NCI-H82 treated with DMSO at 0.1 percent for 48 hours (cell line): Measurements from ENCODE around the gene SPSB2.

Experiments used
- DNase-seq: peaks from one replicate; lab custom pipeline; 2025; ENCODE audit not compliant: unreplicated experiment; lab: John Stamatoyannopoulos, UW

SPSB2 gene

DNA sequence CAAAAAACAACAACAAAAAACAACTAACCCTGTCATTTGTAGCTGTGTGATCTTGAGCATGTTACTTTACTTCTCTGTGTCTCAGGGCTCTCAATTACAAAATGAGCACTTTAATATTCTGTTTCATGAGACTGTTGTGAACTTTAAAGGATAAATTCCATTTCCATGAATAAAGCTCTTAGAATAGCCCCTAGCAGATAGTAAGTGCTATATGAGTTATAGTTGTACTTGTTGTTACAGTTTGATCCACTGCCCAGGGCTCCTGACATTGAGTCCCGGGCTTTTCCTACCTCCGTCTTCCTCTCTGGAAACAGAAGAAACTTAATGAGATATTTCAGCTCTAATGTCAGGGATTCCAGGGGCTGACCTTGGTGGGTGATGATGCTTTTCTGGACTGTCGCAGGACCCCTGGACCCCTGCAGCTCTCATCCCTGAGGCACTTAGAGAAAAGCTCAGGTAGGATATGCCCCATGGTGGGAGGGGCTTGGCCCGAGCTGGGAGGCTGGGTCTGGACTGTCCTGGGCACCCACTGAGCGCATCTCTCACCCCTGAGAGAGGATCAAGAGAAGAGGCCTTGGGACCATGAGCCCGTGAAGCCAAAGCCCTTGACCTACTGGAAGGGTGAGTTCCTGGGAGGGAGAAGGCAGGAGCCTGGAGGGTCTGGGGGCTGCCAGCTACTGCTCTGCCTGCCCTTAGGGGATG lies 39.8 kb downstream of the SPSB2 start:
- no peak for DNase-seq

DNA sequence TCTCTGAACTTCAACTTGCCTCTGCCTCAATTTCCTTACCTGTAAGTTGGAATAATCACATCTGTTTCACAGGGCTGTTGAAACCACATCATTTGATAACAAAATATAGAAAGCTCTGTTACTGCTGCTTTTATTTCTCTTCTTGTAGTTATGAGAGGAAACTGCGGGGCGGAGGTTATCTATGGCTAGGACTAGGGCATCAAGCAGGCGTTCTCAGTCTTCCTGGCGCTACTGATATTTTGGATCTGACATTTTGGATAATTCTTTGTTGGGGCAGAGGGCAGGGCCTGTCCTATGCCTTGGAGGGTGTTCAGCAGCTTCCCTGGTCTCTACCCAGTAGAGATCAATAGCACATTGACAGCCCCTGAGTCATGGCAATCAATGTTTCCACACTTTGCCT lies 41.0 kb downstream of the SPSB2 start:
- DNase-seq: no peak

DNA sequence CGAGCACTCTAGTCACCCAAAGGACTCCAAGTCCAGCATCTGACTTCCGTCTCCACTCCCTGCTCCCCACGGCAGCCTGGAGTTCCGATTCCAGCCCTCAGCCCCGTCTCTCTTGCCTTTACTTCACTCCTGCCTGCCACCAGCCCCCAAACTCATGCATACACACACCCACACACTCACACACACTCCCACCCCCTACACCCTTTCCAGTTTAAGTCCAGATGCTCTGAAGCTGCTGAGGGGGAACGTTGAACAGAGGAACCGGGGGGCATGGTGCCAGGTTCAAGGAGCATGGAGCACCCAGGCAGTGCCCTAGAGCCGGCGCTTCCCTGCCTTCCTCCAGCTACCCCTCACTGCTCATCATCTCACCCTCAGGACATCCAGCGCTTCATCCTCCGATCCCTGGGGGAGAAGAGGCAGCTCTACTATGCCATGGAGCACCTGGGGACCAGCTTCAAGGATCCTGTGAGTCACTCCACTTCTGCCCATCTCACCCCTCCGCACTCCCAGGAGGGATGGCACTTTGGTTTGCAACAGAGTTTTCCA lies 41.6 kb downstream of the SPSB2 start:
- no peak for DNase-seq

DNA sequence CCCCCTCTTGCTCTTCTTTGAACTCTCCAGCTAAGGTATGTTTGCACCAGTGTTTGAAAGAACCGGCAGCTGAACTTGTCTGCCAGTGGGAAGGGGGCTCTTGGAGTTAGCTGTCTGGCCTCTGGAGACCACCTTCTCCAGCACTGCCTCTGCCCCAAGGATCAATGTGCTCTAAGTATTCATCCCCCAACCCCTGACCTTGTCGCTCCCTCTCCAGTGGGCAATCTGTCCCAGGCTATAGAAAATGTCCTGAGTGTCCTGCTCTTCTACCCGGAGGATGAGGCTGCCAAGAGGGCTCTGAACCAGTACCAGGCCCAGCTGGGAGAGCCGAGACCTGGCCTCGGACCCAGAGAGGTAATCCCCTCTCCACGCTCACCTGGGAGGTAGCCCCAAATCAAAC lies 42.1 kb downstream of the SPSB2 start:
- no peak for DNase-seq

DNA sequence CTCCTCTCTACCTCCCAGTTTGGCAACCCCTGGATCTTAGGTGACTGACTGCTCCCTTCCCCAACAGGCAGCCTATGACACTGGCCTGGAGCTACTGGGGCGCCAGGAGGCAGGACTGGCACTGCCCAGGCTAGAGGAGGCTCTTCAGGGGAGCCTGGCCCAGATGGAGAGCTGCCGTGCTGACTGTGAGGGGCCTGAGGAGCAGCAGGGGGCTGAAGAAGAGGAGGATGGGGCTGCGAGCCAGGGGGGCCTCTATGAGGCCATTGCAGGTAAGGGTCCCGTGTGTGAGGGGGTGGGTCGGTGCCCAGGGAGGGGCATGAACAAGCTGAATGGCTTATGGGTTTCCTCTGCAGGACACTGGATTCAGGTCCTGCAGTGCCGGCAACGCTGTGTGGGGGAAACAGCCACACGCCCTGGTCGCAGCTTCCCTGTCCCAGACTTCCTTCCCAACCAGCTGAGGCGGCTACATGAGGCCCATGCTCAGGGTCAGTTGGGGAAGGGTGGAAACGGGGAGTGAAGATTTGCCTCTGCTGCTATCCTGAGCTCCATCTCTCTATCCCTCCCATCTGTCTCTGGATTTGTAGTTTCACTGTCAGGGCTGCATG lies 42.7 kb downstream of the SPSB2 start:
- DNase-seq: no peak

DNA sequence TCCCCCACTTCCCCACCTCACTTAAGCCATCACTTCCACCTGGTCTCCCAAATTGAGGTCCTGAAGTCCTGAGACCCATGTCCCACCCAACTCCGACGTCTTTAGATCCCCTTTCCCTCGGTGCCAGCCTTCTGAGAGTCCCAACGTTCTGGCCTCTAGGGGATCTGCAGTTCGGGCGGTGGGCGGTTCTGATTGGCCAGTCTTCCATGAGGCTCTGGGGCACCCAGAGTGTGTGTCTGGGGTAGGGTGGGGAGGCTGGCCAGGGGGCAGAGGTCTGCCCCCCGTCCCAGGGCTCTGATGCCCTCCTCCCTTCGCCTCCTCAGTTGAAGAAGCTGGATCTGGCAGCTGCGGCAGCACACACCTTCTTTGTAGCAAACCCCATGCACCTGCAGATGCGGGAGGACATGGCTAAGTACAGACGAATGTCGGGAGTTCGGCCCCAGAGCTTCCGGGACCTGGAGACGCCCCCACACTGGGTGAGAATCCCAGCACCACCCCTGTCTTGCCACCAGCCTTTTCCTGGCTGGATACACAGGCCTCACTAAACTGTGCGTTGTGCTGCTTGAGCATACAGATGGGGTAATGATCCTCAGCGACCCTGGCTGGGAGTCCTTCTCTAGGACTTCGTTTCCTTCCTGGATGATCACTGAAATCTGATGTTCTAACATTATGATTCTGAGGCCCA lies 43.4 kb downstream of the SPSB2 start:
- DNase-seq: peak; percentile 23

DNA sequence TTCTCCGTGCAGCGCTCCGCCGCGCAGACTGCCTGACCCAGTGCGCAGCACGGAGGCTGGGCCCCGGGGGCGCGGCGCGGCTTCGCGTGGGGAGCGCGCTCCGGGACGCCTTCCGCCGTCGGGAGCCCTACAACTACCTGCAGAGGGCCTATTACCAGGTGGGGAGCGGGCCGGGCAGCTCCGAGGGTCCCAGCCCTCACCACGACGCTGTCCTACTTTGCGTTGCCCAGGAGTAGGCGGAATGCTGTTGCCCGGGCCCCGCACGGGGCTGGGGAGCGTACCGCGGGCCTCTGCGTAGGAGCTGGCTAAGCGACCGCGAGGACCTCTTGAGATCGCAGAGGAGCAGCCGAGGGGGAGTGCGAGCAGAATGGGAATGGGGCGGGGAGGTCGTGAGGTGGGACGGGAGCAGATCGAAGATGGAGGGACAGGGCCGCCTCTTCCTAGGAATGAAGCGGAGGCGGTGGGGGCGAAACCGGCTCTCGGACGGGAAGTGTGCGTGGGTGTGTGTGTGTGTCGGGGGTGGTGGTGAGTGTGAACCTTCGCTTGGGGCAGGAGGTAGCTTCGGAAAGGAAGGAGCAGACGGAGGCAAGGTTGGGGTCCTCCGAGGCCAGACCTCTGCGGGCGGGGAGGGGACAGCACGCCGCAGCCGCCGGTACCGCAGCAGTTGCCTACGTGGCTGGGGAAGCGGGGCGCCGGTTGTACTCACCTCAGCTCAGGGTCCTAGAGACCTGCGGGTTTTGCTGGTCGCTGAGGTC lies 44.1 kb downstream of the SPSB2 start:
- DNase-seq: no peak

DNA sequence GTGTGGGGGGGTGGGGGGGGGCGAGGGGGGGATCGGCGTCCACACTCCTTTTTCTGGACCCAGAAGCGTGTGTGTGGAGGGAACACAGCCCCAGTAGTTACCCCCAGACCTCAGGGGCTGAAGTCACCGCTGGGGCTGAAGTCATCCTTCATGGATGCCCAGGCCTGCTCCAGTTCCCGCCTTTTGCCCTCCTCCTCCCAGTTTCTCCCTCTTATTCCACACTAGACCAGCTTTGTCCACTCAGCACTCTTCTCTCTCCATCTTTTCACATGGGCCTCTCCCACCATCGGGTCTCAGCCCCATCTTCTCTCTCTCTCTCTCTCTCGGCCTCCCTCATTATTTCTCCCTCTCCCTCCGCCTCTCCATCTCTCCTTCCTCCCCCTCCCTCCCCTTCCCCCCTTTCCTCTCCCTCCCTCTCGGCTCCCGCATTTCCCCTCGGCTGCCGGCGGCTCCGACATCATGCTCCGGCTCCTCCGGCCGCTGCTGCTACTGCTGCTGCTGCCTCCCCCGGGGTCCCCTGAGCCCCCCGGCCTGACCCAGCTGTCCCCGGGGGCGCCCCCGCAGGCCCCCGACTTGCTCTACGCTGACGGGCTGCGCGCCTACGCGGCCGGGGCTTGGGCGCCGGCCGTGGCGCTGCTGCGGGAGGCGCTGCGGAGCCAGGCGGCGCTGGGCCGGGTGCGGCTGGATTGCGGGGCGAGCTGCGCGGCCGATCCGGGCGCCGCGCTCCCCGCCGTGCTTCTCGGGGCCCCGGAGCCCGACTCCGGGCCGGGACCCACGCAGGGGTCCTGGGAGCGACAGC lies 44.9 kb downstream of the SPSB2 start, which contains the start of gene P3H3:
TSS of gene P3H3 (plus strand) at position 426 of the 799 bp plus-strand sequence. CDS start at position 460, 34 bp downstream.
- DNase-seq: peak; percentile 47

DNA sequence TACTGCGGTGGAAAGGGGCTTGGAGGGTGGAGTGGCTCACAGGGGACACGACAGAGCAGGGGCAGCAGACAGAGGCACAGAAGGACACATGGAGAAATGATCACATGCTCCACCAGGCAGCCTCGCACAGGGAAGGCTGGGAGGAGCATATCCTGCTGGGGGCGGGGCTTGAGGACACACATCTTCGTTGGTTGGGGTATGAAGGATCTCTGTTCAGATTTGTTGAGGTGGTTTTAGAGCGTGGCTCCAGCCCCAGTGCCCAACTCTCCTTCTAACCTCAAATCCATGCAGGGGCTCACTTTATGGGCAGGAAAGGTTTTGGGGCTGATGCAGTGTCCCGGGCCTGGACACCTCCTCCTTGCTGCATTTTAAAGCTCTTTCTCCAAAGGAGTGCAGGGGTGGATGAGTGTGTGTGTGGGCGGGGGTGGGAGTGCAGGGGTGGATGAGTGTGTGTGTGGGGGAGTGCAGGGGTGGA lies 45.6 kb downstream of the SPSB2 start:
- DNase-seq: peak; percentile 89

DNA sequence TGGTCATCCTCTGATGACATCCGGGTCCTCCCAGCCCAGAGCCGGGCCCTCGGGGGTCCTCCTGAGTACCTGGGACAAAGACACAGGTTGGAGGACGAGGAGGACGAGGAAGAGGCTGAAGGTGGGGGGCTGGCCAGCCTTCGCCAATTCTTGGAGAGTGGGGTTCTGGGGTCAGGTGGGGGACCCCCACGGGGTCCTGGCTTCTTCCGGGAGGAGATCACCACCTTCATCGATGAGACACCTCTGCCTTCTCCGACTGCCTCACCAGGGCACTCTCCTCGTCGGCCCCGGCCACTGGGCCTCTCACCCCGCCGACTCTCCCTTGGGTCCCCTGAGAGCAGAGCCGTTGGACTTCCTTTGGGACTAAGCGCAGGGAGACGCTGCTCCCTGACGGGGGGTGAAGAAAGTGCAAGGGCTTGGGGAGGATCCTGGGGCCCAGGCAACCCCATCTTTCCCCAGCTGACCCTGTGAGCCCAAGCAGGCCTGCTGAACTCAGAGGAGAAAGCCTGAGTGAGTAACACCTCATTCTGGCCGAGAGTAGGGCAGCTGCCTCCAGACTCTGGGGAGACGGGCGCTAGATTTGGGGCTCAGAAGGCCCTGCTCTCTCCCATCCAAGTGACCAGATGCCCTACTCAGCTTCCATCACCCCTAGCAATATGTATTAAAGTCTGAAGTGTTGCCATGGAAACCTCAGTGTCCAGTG lies 46.2 kb downstream of the SPSB2 start:
- DNase-seq: no peak

DNA sequence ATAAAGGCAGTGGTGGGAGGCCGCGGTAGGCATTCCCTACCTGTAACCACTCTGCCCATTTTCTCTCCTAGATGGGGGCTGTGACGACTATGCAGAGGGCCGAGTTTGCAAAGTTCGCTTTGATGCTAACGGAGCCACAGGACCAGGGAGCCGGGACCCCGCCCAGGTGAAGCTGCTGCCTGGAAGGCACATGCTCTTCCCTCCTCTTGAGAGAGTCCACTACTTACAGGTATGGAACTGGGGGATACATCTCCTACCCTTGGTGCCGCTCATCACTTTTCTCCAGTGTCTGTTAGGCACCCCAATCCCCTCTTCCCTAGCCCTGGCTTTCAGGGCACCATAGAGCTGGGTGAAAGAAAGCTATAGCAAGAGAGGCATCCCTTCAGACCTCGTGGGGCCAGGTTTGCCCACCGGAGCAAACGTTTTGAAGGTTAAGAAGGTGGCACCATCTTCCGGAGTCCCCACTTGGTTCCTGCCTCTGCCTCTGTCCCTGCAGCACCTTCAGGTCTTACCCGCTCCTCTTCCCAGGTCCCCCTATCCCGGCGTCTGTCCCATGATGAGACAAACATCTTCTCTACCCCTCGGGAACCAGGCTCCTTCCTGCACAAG lies 46.9 kb downstream of the SPSB2 start:
- no peak for DNase-seq

DNA sequence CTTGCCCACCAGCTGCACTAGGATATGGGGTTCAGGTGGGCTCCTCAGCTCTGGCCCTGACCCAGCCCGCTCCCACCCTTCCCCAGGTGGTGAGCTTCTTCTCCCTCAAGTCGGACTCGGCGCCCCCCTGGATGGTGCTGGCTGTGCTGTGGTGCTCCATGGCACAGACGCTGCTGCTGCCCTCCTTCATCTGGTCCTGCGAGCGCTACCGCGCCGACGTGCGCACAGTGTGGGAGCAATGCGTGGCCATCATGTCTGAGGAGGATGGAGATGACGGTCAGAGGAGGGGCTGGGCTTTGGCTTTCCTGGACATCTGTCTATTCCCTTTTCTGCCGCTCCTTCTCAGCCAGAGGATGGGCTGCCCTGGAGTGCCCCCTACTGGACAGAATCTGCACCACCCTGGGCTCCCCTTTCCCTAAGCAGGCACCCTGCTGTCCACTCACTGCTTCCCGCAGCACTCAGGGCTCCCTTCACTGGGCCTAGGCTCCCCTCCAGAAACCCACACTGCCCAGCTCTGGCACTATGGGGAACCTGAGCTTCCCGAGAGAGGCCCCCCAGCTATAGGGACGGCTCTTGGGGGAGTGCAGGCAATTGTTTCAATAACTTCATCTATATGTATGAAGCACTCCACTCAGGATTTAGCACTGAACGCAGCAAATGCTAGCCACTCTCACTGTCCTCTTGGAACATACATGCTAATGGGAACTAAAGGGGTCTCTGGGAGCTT lies 47.5 kb downstream of the SPSB2 start:
- DNase-seq: peak; percentile 94

DNA sequence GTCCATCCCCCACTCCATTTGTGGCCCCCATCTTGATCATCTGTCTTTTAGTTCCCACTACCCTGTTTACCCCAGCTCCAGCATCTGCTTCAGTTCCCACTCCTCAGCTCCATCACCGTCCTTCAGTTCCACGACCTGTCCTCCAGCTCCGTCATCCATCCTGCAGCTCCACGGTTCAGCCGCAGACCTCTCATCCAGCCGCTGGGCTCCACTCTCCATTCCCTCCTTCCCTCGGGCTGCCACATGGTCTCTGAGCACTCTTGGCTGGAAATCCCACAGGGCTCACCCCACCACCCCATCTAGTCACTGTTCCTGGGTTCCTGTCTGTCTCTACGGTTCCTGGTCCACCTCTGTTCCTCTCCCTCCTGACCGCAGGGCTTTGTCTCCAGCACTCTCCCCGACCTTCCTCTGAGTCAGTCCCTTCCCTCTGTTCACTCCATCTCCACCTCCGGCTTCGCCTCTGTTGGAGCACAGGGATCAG lies 48.2 kb downstream of the SPSB2 start:
- no peak for DNase-seq

DNA sequence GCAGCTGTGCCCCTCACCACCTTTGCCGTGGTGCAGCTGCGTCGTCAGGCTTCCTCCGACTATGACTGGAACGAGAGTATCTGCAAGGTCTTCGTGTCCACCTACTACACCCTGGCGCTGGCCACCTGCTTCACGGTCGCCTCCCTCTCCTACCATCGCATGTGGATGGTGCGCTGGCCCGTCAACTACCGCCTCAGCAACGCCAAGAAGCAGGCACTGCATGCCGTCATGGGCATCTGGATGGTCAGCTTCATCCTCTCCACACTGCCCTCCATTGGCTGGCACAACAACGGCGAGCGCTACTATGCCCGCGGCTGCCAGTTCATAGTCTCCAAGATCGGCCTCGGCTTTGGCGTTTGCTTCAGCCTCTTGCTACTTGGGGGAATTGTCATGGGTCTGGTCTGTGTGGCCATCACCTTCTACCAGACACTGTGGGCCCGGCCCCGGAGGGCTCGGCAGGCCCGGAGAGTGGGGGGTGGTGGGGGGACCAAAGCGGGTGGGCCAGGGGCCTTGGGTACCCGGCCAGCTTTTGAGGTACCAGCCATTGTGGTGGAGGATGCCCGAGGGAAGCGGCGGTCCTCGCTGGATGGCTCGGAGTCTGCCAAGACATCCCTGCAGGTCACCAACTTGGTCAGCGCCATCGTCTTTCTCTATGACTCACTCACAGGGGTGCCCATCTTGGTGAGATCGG lies 48.9 kb downstream of the SPSB2 start:
- DNase-seq: no peak

DNA sequence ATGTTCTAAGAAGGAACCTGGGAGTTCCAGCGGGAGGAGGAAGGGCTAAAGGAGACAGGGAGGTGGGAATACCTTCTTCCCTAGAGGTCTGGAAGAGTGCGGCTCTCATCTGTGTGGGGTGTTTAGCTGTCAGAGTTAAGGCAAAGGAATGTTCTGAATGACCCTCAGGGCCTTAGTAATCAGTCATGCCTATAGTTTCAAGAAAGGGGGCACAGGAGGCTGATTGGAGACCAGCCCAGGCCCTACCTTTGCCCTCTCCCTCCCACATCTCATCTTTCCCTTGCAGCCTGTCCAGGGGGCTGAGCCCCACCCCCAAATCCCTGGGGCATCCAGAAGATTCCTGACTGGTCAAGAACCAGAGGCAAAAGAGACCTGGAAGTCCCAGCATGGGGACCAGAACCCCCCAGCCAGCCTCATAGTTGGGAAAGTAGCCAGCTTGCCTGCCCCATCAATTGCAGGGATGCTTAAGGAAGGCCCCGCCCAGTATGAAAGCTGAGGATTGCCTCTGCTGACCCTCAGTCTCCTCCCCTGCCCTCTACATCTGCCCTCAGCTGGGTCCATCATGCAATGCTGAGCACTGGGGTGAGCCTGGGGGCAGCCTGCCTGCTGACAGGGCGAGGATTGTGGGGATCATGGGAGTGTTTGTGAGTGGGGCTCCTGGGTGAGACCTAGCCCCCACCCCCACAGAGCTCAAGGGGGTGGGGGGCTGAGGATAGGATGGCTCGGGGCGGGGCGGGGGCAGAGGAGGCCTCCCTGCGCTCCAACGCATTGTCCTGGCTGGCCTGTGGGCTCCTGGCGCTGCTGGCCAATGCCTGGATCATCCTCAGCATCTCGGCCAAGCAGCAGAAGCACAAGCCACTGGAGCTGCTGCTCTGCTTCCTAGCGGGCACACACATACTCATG lies 49.7 kb downstream of the SPSB2 start:
- DNase-seq: no peak

DNA sequence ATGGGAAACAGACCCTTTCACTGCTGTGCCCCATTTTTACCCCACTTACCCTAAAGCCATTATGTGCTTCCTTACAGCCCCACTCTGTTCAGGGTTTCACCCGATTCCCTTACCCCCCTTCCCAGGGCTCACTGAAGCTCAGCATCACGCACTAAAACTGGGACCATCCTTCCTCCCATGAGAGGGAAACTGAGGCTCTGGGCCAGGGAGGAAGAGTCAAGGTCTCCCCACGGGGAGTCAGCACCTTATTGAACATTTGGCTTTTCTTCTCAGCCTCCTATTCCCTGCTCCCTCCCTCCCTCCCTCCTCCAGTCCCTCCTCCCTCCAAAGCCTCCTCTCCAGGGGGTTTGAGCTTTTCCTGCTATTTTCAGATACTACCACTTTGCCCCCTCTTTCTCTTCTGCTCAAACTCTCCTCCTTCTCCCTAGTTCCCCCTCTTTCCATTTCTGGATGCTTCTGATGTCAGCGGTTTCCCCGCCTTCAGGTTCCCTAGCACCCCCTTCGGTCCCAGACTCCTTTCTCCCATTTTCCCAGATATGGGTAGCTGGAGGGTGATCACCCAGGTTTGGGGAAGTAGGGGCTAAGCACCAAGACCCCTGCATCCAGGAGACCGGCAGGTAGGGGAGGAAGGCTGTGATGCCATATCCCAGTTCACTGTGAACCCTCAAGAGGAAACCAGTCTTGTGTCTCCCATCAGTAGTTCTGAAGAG lies 50.5 kb downstream of the SPSB2 start:
- DNase-seq: no peak
